HG02840 (cell line): ENCODE measurements around the gene CCSAP.
"Not testable (repeated sequence)": the region's sequence is repeated elsewhere in the genome, so short reads cannot be mapped to it uniquely, and the experiment has no call there.

Source experiments
- ATAC-seq: cut with Tn5 transposase; IDR thresholded peaks from one replicate; pipeline ENCODE4 v1.9.1; 2021; ENCODE audit warnings: mild to moderate bottlenecking, moderate library complexity, moderate number of reproducible peaks; ENCODE audit not compliant: unreplicated experiment, low FRiP score

Gene CCSAP

GRCh38 chr1:229293528-229294204 is 49.2 kb downstream of the CCSAP start:
- no peak for ATAC-seq

- ATAC-seq = not testable (repeated sequence)
Measured at GRCh38 chr1:229291686-229292085, 51.2 kb downstream of the CCSAP start.

GRCh38 chr1:229288516-229288915 is 54.3 kb downstream of the CCSAP start:
- no peak for ATAC-seq

GRCh38 chr1:229287267-229287666 is 55.6 kb downstream of the CCSAP start:
- no peak for ATAC-seq

GRCh38 chr1:229286099-229286766 is 56.6 kb downstream of the CCSAP start:
- ATAC-seq = no peak

GRCh38 chr1:229285440-229285839 is 57.4 kb downstream of the CCSAP start:
- no peak for ATAC-seq

- no peak for ATAC-seq
Measured at GRCh38 chr1:229284887-229285286, 58.0 kb downstream of the CCSAP start.

- ATAC-seq = no peak
Measured at GRCh38 chr1:229283183-229283611, 59.6 kb downstream of the CCSAP start.

GRCh38 chr1:229282295-229282823 is 60.5 kb downstream of the CCSAP start:
- ATAC-seq = no peak

GRCh38 chr1:229281339-229281926 is 61.4 kb downstream of the CCSAP start:
- no peak for ATAC-seq

GRCh38 chr1:229280921-229281320 is 61.9 kb downstream of the CCSAP start:
- ATAC-seq = no peak

GRCh38 chr1:229280037-229280828 is 62.6 kb downstream of the CCSAP start:
- no peak for ATAC-seq

- ATAC-seq = no peak
Measured at GRCh38 chr1:229279242-229279641, 63.6 kb downstream of the CCSAP start.

- ATAC-seq = no peak
Measured at GRCh38 chr1:229278120-229278741, 64.6 kb downstream of the CCSAP start.

- ATAC-seq = no peak
Measured at GRCh38 chr1:229275005-229275404, 67.8 kb downstream of the CCSAP start.

- no peak for ATAC-seq
Measured at GRCh38 chr1:229273507-229274232, 69.2 kb downstream of the CCSAP start.

GRCh38 chr1:229272164-229273158 is 70.4 kb downstream of the CCSAP start:
- ATAC-seq = no peak

GRCh38 chr1:229271448-229272159 is 71.2 kb downstream of the CCSAP start:
- ATAC-seq = peak; percentile 42
